Measurements from ENCODE around the gene EWSR1. TPM values are rescaled to one million over a fixed set of nuclear protein-coding genes. Genes with fewer than 3 reads are reported as not detected.
"Not testable (repeated sequence)": the region's sequence is repeated elsewhere in the genome, so short reads cannot be mapped to it uniquely, and the experiment has no call there.

The EWSR1 gene
- total RNA-seq, 2 experiments from 2014 or later = 329 to 400 TPM

GRCh38 chr22:29337631-29338284, 69.7 kb downstream of the EWSR1 start:
- Mint-ChIP-seq H3K27me3 (no peaks in the 10 kb centered on the region), H3K9me3 (no peaks in the 10 kb centered on the region), H3K4me1 (no peaks in the 10 kb centered on the region), H3K27ac (no peak overlapping the region), H3K4me3 (no peak overlapping the region), H3K36me3 (ENCODE audit: low read depth) (peaks cover 24% of the 10 kb centered on the region)
- DNase-seq = no peak
- POLR2A ChIA-PET = no interaction called here
- CTCF ChIA-PET = interaction anchor here (1.1 kb wide), 1 partner anchor 16 kb away, joined by 4 read pairs; no protein-coding TSS in a partner anchor

GRCh38 chr22:29338398-29338797, 70.3 kb downstream of the EWSR1 start:
- Mint-ChIP-seq H3K27ac (no peak overlapping the region), H3K27me3 (no peaks in the 10 kb centered on the region), H3K36me3 (ENCODE audit: low read depth) (peaks cover 26% of the 10 kb centered on the region), H3K4me3 (no peak overlapping the region), H3K9me3 (no peaks in the 10 kb centered on the region), H3K4me1 (no peaks in the 10 kb centered on the region)
- CTCF ChIA-PET = no interaction called here
- POLR2A ChIA-PET = no interaction called here
- DNase-seq = no peak

- Mint-ChIP-seq H3K27me3 (no peaks in the 10 kb centered on the region), H3K27ac (no peak overlapping the region), H3K9me3 (no peaks in the 10 kb centered on the region), H3K4me3 (no peak overlapping the region), H3K36me3 (ENCODE audit: low read depth) (peaks cover 26% of the 10 kb centered on the region), H3K4me1 (no peaks in the 10 kb centered on the region)
- CTCF ChIA-PET = no interaction called here
- POLR2A ChIA-PET = no interaction called here
- no peak for DNase-seq
Measured at GRCh38 chr22:29339381-29340235, 71.5 kb downstream of the EWSR1 start.

GRCh38 chr22:29340566-29340965, 72.5 kb downstream of the EWSR1 start:
- Mint-ChIP-seq H3K4me3 (no peak overlapping the region), H3K4me1 (no peaks in the 10 kb centered on the region), H3K9me3 (no peaks in the 10 kb centered on the region), H3K36me3 (ENCODE audit: low read depth) (peaks cover 26% of the 10 kb centered on the region), H3K27me3 (no peaks in the 10 kb centered on the region), H3K27ac (no peak overlapping the region)
- no peak for DNase-seq
- ChIA-PET POLR2A (no interaction called here), CTCF (no interaction called here)

GRCh38 chr22:29341056-29341848, 73.2 kb downstream of the EWSR1 start:
- Mint-ChIP-seq H3K27me3 (no peaks in the 10 kb centered on the region), H3K36me3 (ENCODE audit: low read depth) (peaks cover 30% of the 10 kb centered on the region), H3K4me1 (no peaks in the 10 kb centered on the region), H3K4me3 (no peak overlapping the region), H3K9me3 (no peaks in the 10 kb centered on the region), H3K27ac (no peak overlapping the region)
- ChIA-PET CTCF (no interaction called here), POLR2A (no interaction called here)
- no peak for DNase-seq

GRCh38 chr22:29341849-29342127, 73.7 kb downstream of the EWSR1 start:
- Mint-ChIP-seq H3K4me1 (no peaks in the 10 kb centered on the region), H3K4me3 (no peak overlapping the region), H3K27me3 (no peaks in the 10 kb centered on the region), H3K36me3 (ENCODE audit: low read depth) (peaks cover 33% of the 10 kb centered on the region), H3K27ac (no peak overlapping the region), H3K9me3 (no peaks in the 10 kb centered on the region)
- POLR2A ChIA-PET = no interaction called here
- no peak for DNase-seq
- CTCF ChIA-PET = no interaction called here

GRCh38 chr22:29342177-29342576, 74.1 kb downstream of the EWSR1 start:
- Mint-ChIP-seq H3K27ac (no peak overlapping the region), H3K4me1 (no peaks in the 10 kb centered on the region), H3K4me3 (no peak overlapping the region), H3K27me3 (no peaks in the 10 kb centered on the region), H3K9me3 (no peaks in the 10 kb centered on the region), H3K36me3 (ENCODE audit: low read depth) (peaks cover 30% of the 10 kb centered on the region)
- no peak for DNase-seq
- CTCF ChIA-PET = no interaction called here
- POLR2A ChIA-PET = no interaction called here

GRCh38 chr22:29342577-29343312, 74.7 kb downstream of the EWSR1 start:
- H3K4me1 Mint-ChIP-seq = no peaks in the 10 kb centered on the region
- CTCF ChIA-PET = no interaction called here

GRCh38 chr22:29343313-29343805, 75.3 kb downstream of the EWSR1 start:
- CTCF ChIA-PET = interaction anchor here (3.6 kb wide), 1 partner anchor 12 kb away, joined by 10 read pairs; no protein-coding TSS in a partner anchor
- DNase-seq = no peak
- Mint-ChIP-seq H3K27ac (no peak overlapping the region), H3K27me3 (no peaks in the 10 kb centered on the region), H3K9me3 (no peaks in the 10 kb centered on the region), H3K4me1 (no peaks in the 10 kb centered on the region), H3K4me3 (no peak overlapping the region), H3K36me3 (ENCODE audit: low read depth) (peaks cover 29% of the 10 kb centered on the region)
- POLR2A ChIA-PET = no interaction called here

More at GRCh38 chr22:29342577-29343312, 74.7 kb downstream of the EWSR1 start:
- POLR2A ChIA-PET = no interaction called here
- H3K36me3 Mint-ChIP-seq (ENCODE audit: low read depth) = peaks cover 32% of the 10 kb centered on the region
- no peak for DNase-seq
- no peaks in the 10 kb centered on the region for H3K9me3 Mint-ChIP-seq
- H3K4me3 Mint-ChIP-seq = no peak overlapping the region
- H3K27ac Mint-ChIP-seq = no peak overlapping the region
- no peaks in the 10 kb centered on the region for H3K27me3 Mint-ChIP-seq

GRCh38 chr22:29344137-29344536, 76.1 kb downstream of the EWSR1 start:
- no peaks in the 10 kb centered on the region for H3K9me3 Mint-ChIP-seq
- CTCF ChIA-PET = interaction anchor here (0.6 to 3.6 kb wide), 2 partner anchors 11 to 33 kb away, joined by 3 to 10 read pairs; no protein-coding TSS in a partner anchor
- H3K27ac Mint-ChIP-seq = no peak overlapping the region
- no peaks in the 10 kb centered on the region for H3K4me1 Mint-ChIP-seq
- H3K4me3 Mint-ChIP-seq = no peak overlapping the region
- H3K27me3 Mint-ChIP-seq = no peaks in the 10 kb centered on the region
- peaks cover 35% of the 10 kb centered on the region for H3K36me3 Mint-ChIP-seq (ENCODE audit: low read depth)
- POLR2A ChIA-PET = no interaction called here
- no peak for DNase-seq

- H3K36me3 Mint-ChIP-seq (ENCODE audit: low read depth) = peaks cover 37% of the 10 kb centered on the region
Measured at GRCh38 chr22:29344889-29345288, 76.8 kb downstream of the EWSR1 start.

GRCh38 chr22:29345932-29346331, 77.9 kb downstream of the EWSR1 start:
- H3K4me3 Mint-ChIP-seq = no peak overlapping the region
- POLR2A ChIA-PET = no interaction called here
- DNase-seq = no peak
- CTCF ChIA-PET = interaction anchor here (0.8 to 3.6 kb wide), 2 partner anchors 9 to 42 kb away, joined by 3 to 10 read pairs; no protein-coding TSS in a partner anchor
- no peaks in the 10 kb centered on the region for H3K27me3 Mint-ChIP-seq
- peaks cover 39% of the 10 kb centered on the region for H3K36me3 Mint-ChIP-seq (ENCODE audit: low read depth)
- peak overlapping the region; percentile 41 for H3K27ac Mint-ChIP-seq
- no peaks in the 10 kb centered on the region for H3K9me3 Mint-ChIP-seq
- H3K4me1 Mint-ChIP-seq = no peaks in the 10 kb centered on the region

More at GRCh38 chr22:29344889-29345288, 76.8 kb downstream of the EWSR1 start:
- H3K4me3 Mint-ChIP-seq, H3K4me1 Mint-ChIP-seq, H3K27ac Mint-ChIP-seq, H3K27me3 Mint-ChIP-seq, DNase-seq, POLR2A ChIA-PET, H3K9me3 Mint-ChIP-seq: not testable (repeated sequence)
- CTCF ChIA-PET = interaction anchor here (3.6 kb wide), 1 partner anchor 10 kb away, joined by 10 read pairs; no protein-coding TSS in a partner anchor
